A204.1 (cell line): ENCODE measurements around the gene RIPK4.

Experiments used
- FAIRE-seq: peaks from 2 replicates; lab custom pipeline; 2012; peaks lifted over from hg19 to GRCh38; lab: Jason Lieb, UNC

RIPK4 gene

DNA sequence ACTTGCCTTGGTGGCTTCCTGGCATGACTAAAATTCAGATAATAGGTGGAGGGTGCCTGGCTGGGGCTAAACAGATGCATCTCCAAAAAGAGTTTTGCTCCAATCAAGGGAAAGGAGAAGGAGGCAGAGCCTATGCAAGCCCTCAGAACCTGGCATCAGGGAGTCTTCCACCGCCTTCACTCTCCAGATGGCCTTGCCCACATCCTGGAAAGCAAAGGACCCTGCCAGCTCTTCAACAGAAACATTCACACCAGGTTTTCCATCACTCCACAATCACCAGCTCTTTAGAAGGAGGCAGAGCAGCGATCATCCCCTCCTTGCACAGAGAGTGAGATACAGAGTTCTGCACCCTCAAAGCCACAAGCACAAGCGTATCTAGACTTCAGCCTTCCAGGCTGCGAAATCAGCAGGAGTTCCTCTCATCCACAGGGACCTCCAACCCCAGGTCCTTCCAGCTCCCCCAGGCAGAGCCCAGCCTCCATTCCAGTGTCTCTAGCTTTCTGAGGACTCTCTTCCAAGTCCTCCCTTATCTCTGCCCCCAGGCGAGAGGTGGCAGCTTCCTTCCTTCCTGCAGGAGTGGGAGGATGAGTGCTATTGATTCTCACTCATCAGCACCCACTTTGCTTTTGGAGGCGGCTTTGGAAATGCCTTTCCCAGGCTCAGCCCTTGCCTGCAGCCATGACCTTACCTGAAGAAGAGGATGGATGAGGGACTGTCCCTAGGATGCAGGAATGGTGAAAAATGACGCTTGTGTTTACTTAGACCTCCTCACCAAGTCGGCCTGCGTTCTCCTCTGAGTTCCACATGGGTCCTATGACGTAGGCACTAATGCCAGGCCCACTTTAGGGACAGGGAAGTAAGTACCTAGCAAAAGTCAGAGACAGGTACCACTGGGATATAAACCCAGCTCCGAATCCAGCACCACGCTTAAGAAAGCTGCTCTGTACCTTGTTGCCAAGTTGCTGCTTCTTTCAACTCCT, 75.4 kb downstream of the RIPK4 start:
- FAIRE-seq = no peak
